Trophoblast cell (in vitro differentiated cells and primary cell): ENCODE results near the gene KMT5B.
A peak's percentile ranks its signal among the peaks of the same experiment; 100 is the strongest.

Source experiments
- DNase-seq, 2 donors: peaks; one replicate each; pipeline ENCODE4 v3.0.0-alpha.2; 2016
- H2AFZ ChIP-seq: 2 replicates; pipeline ENCODE4 v1.6.1; 2013; ENCODE audit warnings: low read length, moderate library complexity, mild to moderate bottlenecking; ENCODE audit not compliant: insufficient read depth, poor library complexity
- H2AK5ac ChIP-seq: 2 replicates; pipeline ENCODE4 v1.6.1; 2013; ENCODE audit warnings: mild to moderate bottlenecking, low read length
- H2BK120ac ChIP-seq: 2 replicates; pipeline ENCODE4 v1.6.1; 2013; ENCODE audit warnings: low read length, mild to moderate bottlenecking, moderate library complexity; ENCODE audit not compliant: insufficient read depth, poor library complexity
- H2BK12ac ChIP-seq: 2 replicates; pipeline ENCODE4 v1.6.1; 2013; ENCODE audit warnings: mild to moderate bottlenecking, low read length, moderate library complexity
- H2BK5ac ChIP-seq: 2 replicates; pipeline ENCODE4 v1.6.1; 2013; ENCODE audit warnings: low read length, low read depth, moderate library complexity, mild to moderate bottlenecking; ENCODE audit not compliant: poor library complexity
- H3K14ac ChIP-seq: 2 replicates; pipeline ENCODE4 v1.6.1; 2013; ENCODE audit warnings: mild to moderate bottlenecking, low read length
- H3K18ac ChIP-seq: 2 replicates; pipeline ENCODE4 v1.6.1; 2013; ENCODE audit warnings: mild to moderate bottlenecking, low read length
- H3K23ac ChIP-seq: 2 replicates; pipeline ENCODE4 v1.6.1; 2013; ENCODE audit warnings: low read length
- H3K27ac ChIP-seq: 2 replicates; pipeline ENCODE4 v1.5.1; 2013; ENCODE audit warnings: low read depth, mild to moderate bottlenecking, inconsistent platforms, low read length, moderate library complexity
- H3K27me3 ChIP-seq: 2 replicates; pipeline ENCODE4 v1.6.1; 2013; ENCODE audit warnings: inconsistent platforms, mild to moderate bottlenecking, low read length, moderate library complexity; ENCODE audit not compliant: insufficient read depth
- H3K36me3 ChIP-seq, 2 experiments: 1 replicate in 1 of 2; 2 replicates in 1 of 2; pipeline ENCODE4 v1.6.1; 2013; ENCODE audit warnings: low read length in 2 of 2, mild to moderate bottlenecking in 2 of 2, moderate library complexity in 1 of 2; ENCODE audit not compliant: insufficient read depth in 2 of 2, control insufficient read depth in 1 of 2
- H3K4ac ChIP-seq: 2 replicates; pipeline ENCODE4 v1.6.1; 2013; ENCODE audit warnings: low read depth, mild to moderate bottlenecking, low read length, moderate library complexity
- H3K4me1 ChIP-seq, 2 experiments: 1 replicate in 1 of 2; 2 replicates in 1 of 2; pipeline ENCODE4 v1.6.1; 2013; ENCODE audit warnings: low read length in 2 of 2, mild to moderate bottlenecking in 2 of 2, moderate library complexity in 1 of 2; ENCODE audit not compliant: insufficient read depth in 2 of 2, control insufficient read depth in 1 of 2
- H3K4me2 ChIP-seq: 2 replicates; pipeline ENCODE4 v1.6.1; 2013; ENCODE audit warnings: inconsistent platforms, mild to moderate bottlenecking, low read length, moderate library complexity
- H3K4me3 ChIP-seq: 2 replicates; pipeline ENCODE4 v1.5.1; 2013; ENCODE audit warnings: mild to moderate bottlenecking, low read depth, low read length, inconsistent platforms
- H3K79me1 ChIP-seq: one replicate; pipeline ENCODE4 v1.6.1; 2013; ENCODE audit warnings: low read length
- H3K79me2 ChIP-seq: 2 replicates; pipeline ENCODE4 v1.6.1; 2013; ENCODE audit warnings: low read length, mild to moderate bottlenecking; ENCODE audit not compliant: control insufficient read depth, insufficient read depth, poor library complexity
- H3K9ac ChIP-seq: 2 replicates; pipeline ENCODE4 v1.6.1; 2013; ENCODE audit warnings: mild to moderate bottlenecking, low read length
- H3K9me3 ChIP-seq: 2 replicates; pipeline ENCODE4 v1.6.1; 2013; ENCODE audit warnings: low read depth, mild to moderate bottlenecking, control low read depth, inconsistent platforms, low read length; ENCODE audit not compliant: insufficient read depth
- H4K12ac ChIP-seq: 2 replicates; pipeline ENCODE4 v1.6.1; 2013; ENCODE audit warnings: low read depth, mild to moderate bottlenecking, low read length, moderate library complexity
- H4K8ac ChIP-seq: 2 replicates; pipeline ENCODE4 v1.6.1; 2013; ENCODE audit warnings: low read depth, mild to moderate bottlenecking, low read length, moderate library complexity
- H4K91ac ChIP-seq: one replicate; pipeline ENCODE4 v1.6.1; 2013; ENCODE audit warnings: low read depth, mild to moderate bottlenecking, low read length, moderate library complexity
- WGBS: extraction: QIAGEN DNeasy Blood & Tissue Kit; methylation state at CpG from one replicate; pipeline ENCODE4 v1.1.7; 2013; ENCODE audit warnings: missing lambda C conversion rate; ENCODE audit not compliant: insufficient read length, insufficient coverage; ENCODE audit errors: extremely low coverage; 5-methylcytosine and 5-hydroxymethylcytosine counted together

Gene KMT5B

DNA sequence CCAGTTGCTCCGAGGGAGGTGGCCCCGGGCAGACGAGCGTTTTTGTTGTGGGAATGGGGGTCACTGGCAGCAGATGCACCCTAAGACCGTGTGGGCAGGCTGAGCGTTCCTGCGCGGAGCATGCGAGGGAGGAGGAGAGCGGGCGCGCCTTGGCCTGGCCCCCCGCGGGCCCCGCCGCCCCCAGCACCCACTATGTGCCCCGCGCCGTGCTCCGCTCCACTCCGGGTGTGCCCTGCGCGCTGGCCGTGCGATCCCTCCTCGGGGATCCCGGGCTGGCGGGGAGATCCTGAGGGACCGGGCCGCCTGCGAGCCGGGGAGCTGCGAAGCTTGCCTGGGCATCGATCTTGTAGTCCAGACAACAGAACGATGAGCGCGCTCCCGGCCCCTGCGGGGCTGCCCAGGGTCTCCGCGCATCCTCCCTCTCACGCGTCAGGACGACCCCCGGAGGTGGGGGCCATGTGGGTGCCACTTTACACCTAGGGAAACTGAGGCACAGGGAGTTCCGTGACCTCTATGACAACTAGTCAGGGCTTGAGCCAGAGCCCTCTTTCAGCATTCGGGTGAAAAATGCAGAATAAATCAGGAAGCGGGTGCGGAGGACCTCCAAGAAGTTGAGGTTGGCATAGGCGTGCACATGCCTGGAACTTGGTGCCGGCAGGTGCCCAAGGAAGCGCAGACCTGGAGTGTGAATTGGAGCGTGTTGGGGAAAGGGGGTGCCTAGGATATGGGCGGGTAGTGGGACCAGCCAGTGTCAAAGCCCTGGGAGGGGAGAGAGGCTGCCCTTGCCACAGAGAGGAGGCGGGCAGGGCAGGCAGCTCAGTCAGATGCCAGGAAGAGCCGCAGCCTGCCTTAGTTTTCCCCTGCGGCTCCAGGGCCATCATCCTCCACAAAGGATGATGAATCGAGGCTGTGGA is 1.3 kb upstream of the KMT5B start:
- no peak overlapping the region for H3K23ac ChIP-seq
- H3K9ac ChIP-seq = peak overlapping the region; percentile 99
- peaks cover 15% of the 10 kb centered on the region for H3K79me1 ChIP-seq
- peak overlapping the region; percentile 99 for H3K27ac ChIP-seq
- H3K4me1 ChIP-seq = peaks cover 4 to 12% of the 10 kb centered on the region in 2 experiments
- peak overlapping the region; percentile 97 for H4K12ac ChIP-seq
- peak overlapping the region; percentile 99 for H2BK5ac ChIP-seq
- peak overlapping the region; percentile 98 for H2AFZ ChIP-seq
- peak overlapping the region; percentile 99 for H3K14ac ChIP-seq
- H2BK120ac ChIP-seq = peak overlapping the region; percentile 91
- peak overlapping the region; percentile 89 for H3K4ac ChIP-seq
- H2BK12ac ChIP-seq = no peak overlapping the region
- peak overlapping the region; percentile 94 for H3K4me2 ChIP-seq
- H3K79me2 ChIP-seq = peaks cover 23% of the 10 kb centered on the region
- peak overlapping the region; percentile 82 for H3K4me3 ChIP-seq
- H3K9me3 ChIP-seq = no peaks in the 10 kb centered on the region
- no CpG with 5 or more reads among the region's 58 CpGs for WGBS
- H4K8ac ChIP-seq = peak overlapping the region; percentile 98
- peak overlapping the region; percentile 98 for H3K18ac ChIP-seq
- no peaks in the 10 kb centered on the region for H3K27me3 ChIP-seq
- DNase-seq = no peak
- H3K36me3 ChIP-seq = no peaks in the 10 kb centered on the region
- H2AK5ac ChIP-seq = peak overlapping the region; percentile 84
- H4K91ac ChIP-seq = peak overlapping the region; percentile 99

DNA sequence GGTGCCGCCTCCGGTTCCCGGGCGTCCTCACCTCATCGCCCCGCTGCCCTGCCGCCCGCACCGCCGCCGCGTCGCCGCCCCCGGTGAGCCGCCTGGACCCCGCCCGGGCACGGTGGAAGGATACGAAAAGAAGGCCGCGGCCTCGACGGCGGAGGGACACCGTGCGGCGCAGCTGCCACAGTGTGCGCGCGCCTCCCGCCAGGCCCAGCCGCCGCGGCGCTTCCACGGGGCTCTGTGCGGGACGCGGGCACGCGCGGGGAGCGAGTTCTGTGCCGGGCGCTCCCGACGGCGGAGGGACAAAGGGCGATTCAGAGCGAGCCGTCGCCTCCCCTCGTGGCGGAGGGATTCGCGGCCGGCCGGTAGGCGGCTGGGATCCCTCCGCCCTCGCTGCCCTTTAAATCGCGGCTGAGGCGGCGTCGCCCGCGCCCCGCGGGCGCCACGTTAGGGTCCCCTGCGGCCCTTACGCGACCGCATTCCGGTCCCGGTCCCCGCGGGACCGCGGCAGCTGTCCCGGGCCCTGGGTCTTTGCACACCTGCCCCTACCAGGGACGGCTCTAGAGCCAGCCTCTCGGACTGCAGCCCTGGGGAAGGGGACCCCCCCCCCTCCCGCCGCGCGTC is 568 bp upstream of the KMT5B start:
- H4K8ac ChIP-seq = peak overlapping the region; percentile 98
- peak overlapping the region; percentile 94 for H3K4me2 ChIP-seq
- H4K12ac ChIP-seq = peak overlapping the region; percentile 97
- H3K4me3 ChIP-seq = peak overlapping the region; percentile 82
- H3K18ac ChIP-seq = peak overlapping the region; percentile 98
- H3K79me1 ChIP-seq = peaks cover 15% of the 10 kb centered on the region
- H3K9ac ChIP-seq = peak overlapping the region; percentile 99
- no peaks in the 10 kb centered on the region for H3K36me3 ChIP-seq
- peak overlapping the region; percentile 99 for H3K14ac ChIP-seq
- peak overlapping the region; percentile 99 for H2BK5ac ChIP-seq
- peaks cover 4 to 14% of the 10 kb centered on the region in 2 experiments for H3K4me1 ChIP-seq
- H4K91ac ChIP-seq = peak overlapping the region; percentile 100
- no peaks in the 10 kb centered on the region for H3K27me3 ChIP-seq
- no peak overlapping the region for H3K23ac ChIP-seq
- H3K4ac ChIP-seq = peak overlapping the region; percentile 89
- peak; percentile 83 to 94 for DNase-seq
- H3K27ac ChIP-seq = peak overlapping the region; percentile 99
- H3K79me2 ChIP-seq = peaks cover 23% of the 10 kb centered on the region
- peak overlapping the region; percentile 98 for H2BK120ac ChIP-seq
- no peaks in the 10 kb centered on the region for H3K9me3 ChIP-seq
- peak overlapping the region; percentile 84 for H2AK5ac ChIP-seq
- WGBS = no CpG with 5 or more reads among the region's 90 CpGs
- no peak overlapping the region for H2BK12ac ChIP-seq
- peak overlapping the region; percentile 98 for H2AFZ ChIP-seq

DNA sequence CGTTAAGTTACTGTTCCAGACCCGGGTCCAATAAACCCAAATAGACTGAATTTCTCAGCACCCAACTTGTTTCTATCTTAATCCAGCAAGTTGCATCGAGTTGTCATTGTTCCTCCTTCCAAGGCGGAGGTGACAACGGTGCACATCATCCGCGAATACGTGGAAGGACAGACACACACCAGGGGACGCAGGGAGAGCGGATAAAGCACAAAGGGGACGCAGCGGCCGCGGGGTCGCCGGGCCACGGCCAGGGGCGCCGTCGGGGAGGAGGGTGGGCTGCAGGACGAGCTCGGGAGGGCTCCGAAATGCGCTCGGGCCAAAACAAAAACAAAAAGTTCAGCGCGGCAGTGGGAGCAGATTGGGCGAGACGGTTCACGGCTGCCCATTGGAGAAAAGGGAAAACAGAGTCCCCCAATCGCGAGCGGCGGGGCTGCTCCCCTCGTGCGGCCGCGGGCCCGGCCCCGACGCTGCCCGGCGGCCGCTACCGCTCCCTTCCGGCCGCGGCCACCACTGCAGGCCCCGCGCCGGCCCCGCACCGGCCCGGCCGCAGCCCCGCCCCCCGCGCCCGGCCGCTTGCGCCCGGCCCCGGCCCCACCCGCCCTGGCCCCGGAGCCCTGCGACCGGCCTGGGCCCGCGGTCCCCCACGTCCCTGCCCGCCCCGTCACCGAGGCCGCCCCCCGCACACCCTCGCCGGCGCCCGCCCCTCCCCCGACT is 518 bp downstream of the KMT5B start:
- no peak overlapping the region for H2BK12ac ChIP-seq
- H3K36me3 ChIP-seq = no peaks in the 10 kb centered on the region
- H3K18ac ChIP-seq = peak overlapping the region; percentile 84
- peak overlapping the region; percentile 95 for H2BK5ac ChIP-seq
- H4K8ac ChIP-seq = peak overlapping the region; percentile 74
- peaks cover 28% of the 10 kb centered on the region for H3K79me2 ChIP-seq
- peak overlapping the region; percentile 99 for H3K9ac ChIP-seq
- H3K27me3 ChIP-seq = no peaks in the 10 kb centered on the region
- H3K4me3 ChIP-seq = peak overlapping the region; percentile 99
- no CpG with 5 or more reads among the region's 80 CpGs for WGBS
- peak overlapping the region; percentile 93 for H4K91ac ChIP-seq
- H2BK120ac ChIP-seq = peak overlapping the region; percentile 10
- peak overlapping the region; percentile 98 for H3K4ac ChIP-seq
- H3K23ac ChIP-seq = no peak overlapping the region
- no peaks in the 10 kb centered on the region for H3K9me3 ChIP-seq
- peak overlapping the region; percentile 52 for H4K12ac ChIP-seq
- peak overlapping the region; percentile 94 for H3K4me2 ChIP-seq
- peaks cover 4 to 14% of the 10 kb centered on the region in 2 experiments for H3K4me1 ChIP-seq
- peak overlapping the region; percentile 87 for H3K14ac ChIP-seq
- peak overlapping the region; percentile 60 for H2AK5ac ChIP-seq
- DNase-seq = peak; percentile 54 to 70
- peak overlapping the region; percentile 47 for H2AFZ ChIP-seq
- H3K79me1 ChIP-seq = peaks cover 15% of the 10 kb centered on the region
- H3K27ac ChIP-seq = peak overlapping the region; percentile 99

DNA sequence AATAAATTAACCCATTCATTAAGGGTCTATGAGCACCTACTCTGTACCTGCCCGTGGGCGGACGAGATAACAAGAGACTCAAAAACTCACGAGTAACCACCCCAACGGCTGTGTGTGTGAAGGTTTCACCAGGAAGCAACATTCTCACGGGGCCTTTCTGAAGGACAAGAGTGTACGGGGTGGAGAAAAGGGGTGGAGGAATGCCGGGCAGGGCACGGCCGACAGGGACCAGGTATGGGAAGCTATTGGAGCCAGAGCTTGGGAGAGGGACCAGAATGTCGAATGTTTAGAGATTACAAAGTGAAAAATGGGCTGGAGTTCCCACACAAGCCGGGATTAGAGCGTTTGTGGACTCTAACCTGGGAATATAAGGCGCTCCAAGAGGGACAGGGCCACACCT is 1.6 kb downstream of the KMT5B start:
- Histone ChIP-seq H3K79me2 (peaks cover 28% of the 10 kb centered on the region), H2BK5ac (no peak overlapping the region), H4K8ac (peak overlapping the region; percentile 12), H3K4me3 (no peak overlapping the region), H3K27ac (no peak overlapping the region), H3K79me1 (peaks cover 15% of the 10 kb centered on the region), H3K14ac (no peak overlapping the region), H3K9me3 (no peaks in the 10 kb centered on the region), H3K4ac (peak overlapping the region; percentile 88), H4K12ac (no peak overlapping the region), H3K4me1 (peaks cover 4 to 14% of the 10 kb centered on the region in 2 experiments), H3K4me2 (peak overlapping the region; percentile 55), H2AFZ (no peak overlapping the region), H3K23ac (no peak overlapping the region), H2BK120ac (no peak overlapping the region), H3K27me3 (no peaks in the 10 kb centered on the region), H2AK5ac (no peak overlapping the region), H2BK12ac (peak overlapping the region; percentile 13), H3K36me3 (no peaks in the 10 kb centered on the region), H4K91ac (no peak overlapping the region), H3K18ac (no peak overlapping the region), H3K9ac (no peak overlapping the region)
- WGBS = no CpG with 5 or more reads among the region's 14 CpGs
- peak in 1 of 2 donors; percentile 27 for DNase-seq
